ENCODE measurements around the gene NDUFA6.

NDUFA6 gene

GRCh38 chr22:42079319-42080251 is 11.0 kb downstream of the NDUFA6 start, which contains the start of gene SMDT1:
TSS of gene SMDT1 (plus strand) at chr22:42079700. CDS start at chr22:42079769, 69 bp downstream.
- H3K9ac ChIP-seq (ENCODE audit: low read depth in 1 of 2, low read length in 2 of 2): peak within 1 kb of the TSS; percentile 89 to 97
- no peaks in the 10 kb centered on the region for H3K27me3 ChIP-seq (ENCODE audit: control insufficient read depth in 1 of 2, insufficient read depth in 2 of 2, low read length in 2 of 2)
- H3K4me3 ChIP-seq (ENCODE audit: low read depth in 1 of 2, low read length in 2 of 2): peak within 1 kb of the TSS; percentile 72 to 84
- H3K9me3 ChIP-seq (ENCODE audit: control insufficient read depth in 1 of 2, low read length in 2 of 2): no peaks in the 10 kb centered on the region
- H3K27ac ChIP-seq (ENCODE audit: low read depth, low read length): peak within 1 kb of the TSS; percentile 95
- H3K4me1 ChIP-seq (ENCODE audit: control insufficient read depth in 1 of 2, insufficient read depth in 2 of 2, low read length in 2 of 2): peaks cover 24 to 31% of the 10 kb centered on the region in 2 donors
- peaks cover 4 to 28% of the 10 kb centered on the region in 2 donors for H3K36me3 ChIP-seq (ENCODE audit: control insufficient read depth in 1 of 2, insufficient read depth in 2 of 2, low read length in 2 of 2)

- H3K9me3 ChIP-seq (ENCODE audit: control insufficient read depth in 1 of 2, low read length in 2 of 2): no peaks in the 10 kb centered on the region
- peaks cover 4 to 23% of the 10 kb centered on the region in 2 donors for H3K36me3 ChIP-seq (ENCODE audit: control insufficient read depth in 1 of 2, insufficient read depth in 2 of 2, low read length in 2 of 2)
- H3K4me1 ChIP-seq (ENCODE audit: control insufficient read depth in 1 of 2, insufficient read depth in 2 of 2, low read length in 2 of 2): peaks cover 27 to 36% of the 10 kb centered on the region in 2 donors
- peak overlapping the region; percentile 72 to 84 for H3K4me3 ChIP-seq (ENCODE audit: low read depth in 1 of 2, low read length in 2 of 2)
- H3K27me3 ChIP-seq (ENCODE audit: control insufficient read depth in 1 of 2, insufficient read depth in 2 of 2, low read length in 2 of 2): no peaks in the 10 kb centered on the region
- H3K9ac ChIP-seq (ENCODE audit: low read depth in 1 of 2, low read length in 2 of 2): peak overlapping the region; percentile 89 to 97
- peak overlapping the region; percentile 95 for H3K27ac ChIP-seq (ENCODE audit: low read depth, low read length)
Observed at GRCh38 chr22:42078469-42079318, 11.9 kb downstream of the NDUFA6 start.

GRCh38 chr22:42077486-42078125 is 13.0 kb downstream of the NDUFA6 start:
- Histone ChIP-seq H3K9ac (ENCODE audit: low read depth in 1 of 2, low read length in 2 of 2) (peak overlapping the region in 1 of 2 donors; percentile 12), H3K27ac (ENCODE audit: low read depth, low read length) (no peak overlapping the region)

GRCh38 chr22:42076764-42077485 is 13.6 kb downstream of the NDUFA6 start:
- H3K4me3 ChIP-seq (ENCODE audit: low read depth in 1 of 2, low read length in 2 of 2): no peak overlapping the region
- no peaks in the 10 kb centered on the region for H3K27me3 ChIP-seq (ENCODE audit: control insufficient read depth in 1 of 2, insufficient read depth in 2 of 2, low read length in 2 of 2)
- H3K9ac ChIP-seq (ENCODE audit: low read depth in 1 of 2, low read length in 2 of 2): no peak overlapping the region
- peaks cover 33 to 40% of the 10 kb centered on the region in 2 donors for H3K4me1 ChIP-seq (ENCODE audit: control insufficient read depth in 1 of 2, insufficient read depth in 2 of 2, low read length in 2 of 2)
- peaks cover 0 to 5% of the 10 kb centered on the region in 2 donors for H3K36me3 ChIP-seq (ENCODE audit: control insufficient read depth in 1 of 2, insufficient read depth in 2 of 2, low read length in 2 of 2)
- no peaks in the 10 kb centered on the region for H3K9me3 ChIP-seq (ENCODE audit: control insufficient read depth in 1 of 2, low read length in 2 of 2)
- no peak overlapping the region for H3K27ac ChIP-seq (ENCODE audit: low read depth, low read length)

More at GRCh38 chr22:42077486-42078125, 13.0 kb downstream of the NDUFA6 start:
- Histone ChIP-seq H3K4me3 (ENCODE audit: low read depth in 1 of 2, low read length in 2 of 2) (no peak overlapping the region), H3K4me1 (ENCODE audit: control insufficient read depth in 1 of 2, insufficient read depth in 2 of 2, low read length in 2 of 2) (peaks cover 33 to 40% of the 10 kb centered on the region in 2 donors), H3K9me3 (ENCODE audit: control insufficient read depth in 1 of 2, low read length in 2 of 2) (no peaks in the 10 kb centered on the region), H3K36me3 (ENCODE audit: control insufficient read depth in 1 of 2, insufficient read depth in 2 of 2, low read length in 2 of 2) (peaks cover 0 to 12% of the 10 kb centered on the region in 2 donors), H3K27me3 (ENCODE audit: control insufficient read depth in 1 of 2, insufficient read depth in 2 of 2, low read length in 2 of 2) (no peaks in the 10 kb centered on the region)

GRCh38 chr22:42074846-42075676 is 15.5 kb downstream of the NDUFA6 start:
- Histone ChIP-seq H3K9me3 (ENCODE audit: control insufficient read depth in 1 of 2, low read length in 2 of 2) (no peaks in the 10 kb centered on the region), H3K36me3 (ENCODE audit: control insufficient read depth in 1 of 2, insufficient read depth in 2 of 2, low read length in 2 of 2) (peaks cover 0 to 3% of the 10 kb centered on the region in 2 donors), H3K4me3 (ENCODE audit: low read depth in 1 of 2, low read length in 2 of 2) (peak overlapping the region; percentile 75 to 77), H3K4me1 (ENCODE audit: control insufficient read depth in 1 of 2, insufficient read depth in 2 of 2, low read length in 2 of 2) (peaks cover 39 to 43% of the 10 kb centered on the region in 2 donors), H3K27me3 (ENCODE audit: control insufficient read depth in 1 of 2, insufficient read depth in 2 of 2, low read length in 2 of 2) (no peaks in the 10 kb centered on the region), H3K27ac (ENCODE audit: low read depth, low read length) (peak overlapping the region; percentile 85), H3K9ac (ENCODE audit: low read depth in 1 of 2, low read length in 2 of 2) (peak overlapping the region; percentile 79 to 83)

- peak within 1 kb of the TSS; percentile 85 for H3K27ac ChIP-seq (ENCODE audit: low read depth, low read length)
- peaks cover 45 to 49% of the 10 kb centered on the region in 2 donors for H3K4me1 ChIP-seq (ENCODE audit: control insufficient read depth in 1 of 2, insufficient read depth in 2 of 2, low read length in 2 of 2)
- peak within 1 kb of the TSS; percentile 79 to 83 for H3K9ac ChIP-seq (ENCODE audit: low read depth in 1 of 2, low read length in 2 of 2)
- no peaks in the 10 kb centered on the region for H3K9me3 ChIP-seq (ENCODE audit: control insufficient read depth in 1 of 2, low read length in 2 of 2)
- H3K27me3 ChIP-seq (ENCODE audit: control insufficient read depth in 1 of 2, insufficient read depth in 2 of 2, low read length in 2 of 2): no peaks in the 10 kb centered on the region
- peak within 1 kb of the TSS; percentile 75 to 77 for H3K4me3 ChIP-seq (ENCODE audit: low read depth in 1 of 2, low read length in 2 of 2)
- peaks cover 0 to 3% of the 10 kb centered on the region in 2 donors for H3K36me3 ChIP-seq (ENCODE audit: control insufficient read depth in 1 of 2, insufficient read depth in 2 of 2, low read length in 2 of 2)
Observed at GRCh38 chr22:42074132-42074811, 16.3 kb downstream of the NDUFA6 start, which contains the start of gene PHETA2. TSS of gene PHETA2 (plus strand) at chr22:42074248. CDS start at chr22:42077294, 3,046 bp downstream.

GRCh38 chr22:42073621-42074041 is 16.9 kb downstream of the NDUFA6 start:
- peak overlapping the region in 1 of 2 donors; percentile 83 for H3K9ac ChIP-seq (ENCODE audit: low read depth in 1 of 2, low read length in 2 of 2)
- H3K27me3 ChIP-seq (ENCODE audit: control insufficient read depth in 1 of 2, insufficient read depth in 2 of 2, low read length in 2 of 2): no peaks in the 10 kb centered on the region
- H3K36me3 ChIP-seq (ENCODE audit: control insufficient read depth in 1 of 2, insufficient read depth in 2 of 2, low read length in 2 of 2): peaks cover 0 to 3% of the 10 kb centered on the region in 2 donors
- peaks cover 39 to 44% of the 10 kb centered on the region in 2 donors for H3K4me1 ChIP-seq (ENCODE audit: control insufficient read depth in 1 of 2, insufficient read depth in 2 of 2, low read length in 2 of 2)
- no peaks in the 10 kb centered on the region for H3K9me3 ChIP-seq (ENCODE audit: control insufficient read depth in 1 of 2, low read length in 2 of 2)
- H3K4me3 ChIP-seq (ENCODE audit: low read depth in 1 of 2, low read length in 2 of 2): peak overlapping the region; percentile 75 to 77
- H3K27ac ChIP-seq (ENCODE audit: low read depth, low read length): peak overlapping the region; percentile 85

GRCh38 chr22:42072606-42073330 is 17.8 kb downstream of the NDUFA6 start:
- Histone ChIP-seq H3K4me3 (ENCODE audit: low read depth in 1 of 2, low read length in 2 of 2) (no peak overlapping the region), H3K9ac (ENCODE audit: low read depth in 1 of 2, low read length in 2 of 2) (no peak overlapping the region), H3K27ac (ENCODE audit: low read depth, low read length) (no peak overlapping the region), H3K36me3 (ENCODE audit: control insufficient read depth in 1 of 2, insufficient read depth in 2 of 2, low read length in 2 of 2) (peaks cover under 1 to 8% of the 10 kb centered on the region in 2 donors), H3K27me3 (ENCODE audit: control insufficient read depth in 1 of 2, insufficient read depth in 2 of 2, low read length in 2 of 2) (no peaks in the 10 kb centered on the region), H3K4me1 (ENCODE audit: control insufficient read depth in 1 of 2, insufficient read depth in 2 of 2, low read length in 2 of 2) (peaks cover 33 to 36% of the 10 kb centered on the region in 2 donors), H3K9me3 (ENCODE audit: control insufficient read depth in 1 of 2, low read length in 2 of 2) (no peaks in the 10 kb centered on the region)

Measured in duodenal mucosa (tissue), 2 donors.